ENCODE data around the gene RBPJ.

The RBPJ gene

DNA sequence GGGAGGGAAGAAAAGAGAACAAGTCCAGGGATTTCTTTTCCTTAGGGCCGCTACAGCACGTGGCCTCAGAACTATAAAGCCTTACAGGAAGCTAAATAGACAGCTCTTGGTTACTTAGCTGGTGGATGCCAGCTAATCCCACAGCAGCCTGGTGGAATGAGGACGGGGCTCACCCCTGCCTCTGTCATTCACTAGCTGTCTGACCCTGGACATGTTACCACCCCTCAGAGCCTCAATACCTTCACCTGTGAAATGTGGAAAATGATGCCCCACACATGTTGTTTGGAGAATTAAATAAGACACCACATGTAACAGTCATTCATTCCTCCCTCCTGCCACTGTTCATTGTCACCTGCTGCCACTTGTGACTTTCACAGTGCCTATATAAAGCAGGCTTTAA is 153.7 kb downstream of the RBPJ start:
- Histone ChIP-seq H3K4me1 (no peaks in the 10 kb centered on the region), H3K9me3 (no peaks in the 10 kb centered on the region), H3K27me3 (peaks cover 0 to 2% of the 10 kb centered on the region in 2 donors), H3K36me3 (no peaks in the 10 kb centered on the region), H3K4me3 (no peak overlapping the region), H3K27ac (no peak overlapping the region)
- no peak for TF ChIP-seq CTCF (IDR thresholded peaks at IDR 0.05)
- intact Hi-C loops (cut with DNase I; ENCODE audit: low total_unique reads): no loop called here
- no peak for DNase-seq

DNA sequence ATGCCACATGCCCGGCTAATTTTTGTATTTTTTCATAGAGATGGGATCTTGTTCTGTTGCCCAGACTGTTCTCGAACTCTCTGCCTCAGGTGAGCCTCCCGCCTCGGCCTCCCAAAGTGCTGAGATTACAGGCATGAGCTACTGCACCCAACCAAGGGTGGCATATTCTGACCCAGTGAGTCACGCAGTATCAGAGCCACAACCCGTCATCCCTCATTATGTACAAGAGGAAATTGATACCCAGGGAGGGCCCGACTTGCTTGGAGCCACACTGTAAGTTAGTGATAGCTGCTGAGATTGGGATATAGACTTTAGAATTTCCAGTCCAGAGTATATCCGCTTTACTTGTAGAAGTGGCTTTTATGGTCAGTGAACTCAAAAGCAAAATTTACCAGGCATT is 154.9 kb downstream of the RBPJ start:
- H3K4me3 ChIP-seq: no peak overlapping the region
- H3K9me3 ChIP-seq: no peaks in the 10 kb centered on the region
- peaks cover 0 to 2% of the 10 kb centered on the region in 2 donors for H3K27me3 ChIP-seq
- no peaks in the 10 kb centered on the region for H3K36me3 ChIP-seq
- H3K27ac ChIP-seq: no peak overlapping the region
- TF ChIP-seq CTCF (IDR thresholded peaks at IDR 0.05): no peak
- DNase-seq: no peak
- intact Hi-C loops (cut with DNase I; ENCODE audit: low total_unique reads): no loop called here
- H3K4me1 ChIP-seq: no peaks in the 10 kb centered on the region

- no peak for TF ChIP-seq CTCF (IDR thresholded peaks at IDR 0.05)
- no peaks in the 10 kb centered on the region for H3K36me3 ChIP-seq
- intact Hi-C loops (cut with DNase I; ENCODE audit: low total_unique reads): no loop called here
- H3K27me3 ChIP-seq: peaks cover 0 to 2% of the 10 kb centered on the region in 2 donors
- H3K9me3 ChIP-seq: no peaks in the 10 kb centered on the region
- H3K4me1 ChIP-seq: no peaks in the 10 kb centered on the region
- H3K4me3 ChIP-seq: no peak overlapping the region
- no peak overlapping the region for H3K27ac ChIP-seq
- DNase-seq: no peak
Measured at GRCh38 chr4:26476545-26476944, 155.7 kb downstream of the RBPJ start.

DNA sequence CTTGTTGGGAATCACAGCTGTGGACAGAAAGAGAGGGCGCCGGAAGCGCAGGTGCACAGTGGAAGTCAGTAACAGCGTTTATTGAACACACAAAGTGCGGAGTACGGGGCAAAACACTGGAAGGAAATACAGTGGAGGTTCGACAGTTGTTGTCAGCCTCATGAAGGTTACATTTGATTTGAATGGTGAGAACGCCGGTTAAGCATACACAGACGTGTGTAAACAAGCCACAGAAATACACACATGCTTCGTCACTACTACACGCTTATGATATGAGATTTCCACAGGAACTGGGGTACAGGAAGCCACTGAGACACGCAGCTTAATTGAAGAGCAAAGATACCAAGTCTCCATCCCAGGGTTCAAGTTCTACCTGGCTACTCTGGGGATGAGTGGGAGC is 157.5 kb downstream of the RBPJ start:
- no peaks in the 10 kb centered on the region for H3K27me3 ChIP-seq
- no peaks in the 10 kb centered on the region for H3K36me3 ChIP-seq
- intact Hi-C loops (cut with DNase I; ENCODE audit: low total_unique reads): no loop called here
- H3K4me3 ChIP-seq: no peak overlapping the region
- no peak overlapping the region for H3K27ac ChIP-seq
- H3K4me1 ChIP-seq: no peaks in the 10 kb centered on the region
- TF ChIP-seq CTCF (IDR thresholded peaks at IDR 0.05): no peak
- H3K9me3 ChIP-seq: no peaks in the 10 kb centered on the region
- no peak for DNase-seq

GRCh38 chr4:26482508-26483462 is 162.0 kb downstream of the RBPJ start:
- Histone ChIP-seq H3K9me3 (no peaks in the 10 kb centered on the region), H3K27me3 (no peaks in the 10 kb centered on the region), H3K4me1 (no peaks in the 10 kb centered on the region), H3K4me3 (no peak overlapping the region), H3K27ac (no peak overlapping the region), H3K36me3 (no peaks in the 10 kb centered on the region)
- no peak for TF ChIP-seq CTCF (IDR thresholded peaks at IDR 0.05)
- intact Hi-C loops (cut with DNase I; ENCODE audit: low total_unique reads): no loop called here
- DNase-seq: no peak

Data from tibial artery (tissue), 4 donors.